ENCODE measurements around the gene MAFG. TPM values are rescaled to one million over a fixed set of nuclear protein-coding genes. Genes with fewer than 3 reads are reported as not detected.

Gene MAFG
- total and polyA plus RNA-seq, 9 of the 15 experiments (the other 6 are each of a cell fraction or from before 2014, with no cell fraction given): 1.1 to 58.1 (median 24.9) TPM

DNA sequence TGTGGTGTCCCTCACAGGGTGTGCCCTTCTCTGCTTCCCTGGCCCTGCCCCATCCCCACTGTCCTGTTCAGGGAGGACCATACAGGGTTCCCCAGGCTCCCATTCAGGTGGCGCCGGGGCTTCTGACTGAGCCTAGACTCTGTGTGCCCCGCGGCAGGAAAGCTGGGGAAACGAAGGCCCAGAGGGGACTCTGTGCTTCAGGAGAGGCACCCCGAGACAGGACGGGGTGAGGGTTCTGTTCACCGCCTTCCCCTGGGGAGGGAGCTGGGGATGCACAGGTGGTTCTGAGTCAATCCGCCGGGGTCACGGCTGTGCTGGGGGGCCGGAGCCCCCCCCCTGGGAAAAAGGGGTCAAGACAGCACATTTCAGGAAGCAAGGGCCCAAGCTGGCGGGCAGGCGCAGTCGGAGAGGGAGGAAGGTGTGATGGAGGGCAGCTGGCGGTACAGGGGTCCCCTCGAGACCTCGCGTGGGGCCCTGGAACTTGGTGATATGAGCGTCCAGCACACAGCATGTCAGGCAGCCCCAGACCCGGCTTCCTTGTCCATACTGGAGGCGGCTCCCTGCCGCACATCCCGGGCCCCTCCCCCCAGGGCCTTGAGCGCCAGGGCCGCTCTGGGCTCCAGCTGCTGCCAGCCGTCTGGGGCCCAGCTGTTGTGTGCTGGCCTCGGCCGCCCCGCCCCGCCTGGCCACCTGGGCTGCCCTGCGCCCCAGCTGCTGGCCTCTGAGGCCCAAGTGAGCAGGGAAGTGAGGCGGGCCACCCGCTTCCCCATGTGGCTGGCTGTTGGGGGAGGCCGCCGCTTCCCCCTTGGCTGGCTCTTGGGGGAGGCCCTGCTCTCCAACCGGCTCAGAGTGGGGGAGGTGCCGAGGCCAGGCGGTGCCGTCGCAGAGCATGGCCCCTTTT lies 39.1 kb upstream of the MAFG start (continued):
- no peak for TF ChIP-seq RAD51 (IDR thresholded peaks at IDR 0.05; ENCODE audit: borderline replicate concordance, low read depth)
- TF ChIP-seq JUN (IDR thresholded peaks at IDR 0.05; ENCODE audit: borderline replicate concordance, low read depth, low read length): no peak
- TF ChIP-seq JUN (CRISPR knock-in tag; IDR thresholded peaks at IDR 0.05; ENCODE audit: borderline replicate concordance): no peak
- peak; percentile 39; the same call in 1 of the 2 replicates for TF ChIP-seq CBFA2T2 (conservative IDR thresholded peaks at IDR 0.05)
- TF ChIP-seq ZNF668 (CRISPR knock-in tag; IDR thresholded peaks at IDR 0.05): no peak
- TF ChIP-seq, protein P1, sequence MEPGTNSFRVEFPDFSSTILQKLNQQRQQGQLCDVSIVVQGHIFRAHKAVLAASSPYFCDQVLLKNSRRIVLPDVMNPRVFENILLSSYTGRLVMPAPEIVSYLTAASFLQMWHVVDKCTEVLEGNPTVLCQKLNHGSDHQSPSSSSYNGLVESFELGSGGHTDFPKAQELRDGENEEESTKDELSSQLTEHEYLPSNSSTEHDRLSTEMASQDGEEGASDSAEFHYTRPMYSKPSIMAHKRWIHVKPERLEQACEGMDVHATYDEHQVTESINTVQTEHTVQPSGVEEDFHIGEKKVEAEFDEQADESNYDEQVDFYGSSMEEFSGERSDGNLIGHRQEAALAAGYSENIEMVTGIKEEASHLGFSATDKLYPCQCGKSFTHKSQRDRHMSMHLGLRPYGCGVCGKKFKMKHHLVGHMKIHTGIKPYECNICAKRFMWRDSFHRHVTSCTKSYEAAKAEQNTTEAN (CRISPR knock-in tag; IDR thresholded peaks at IDR 0.05): no peak
- TF ChIP-seq ZBTB7A (IDR thresholded peaks at IDR 0.05; ENCODE audit: borderline replicate concordance, control insufficient read depth, low read depth, low read length): peak; percentile 29; the same call in 1 of the 2 replicates
- TF ChIP-seq TARDBP (IDR thresholded peaks at IDR 0.05): no peak
- no peak for TF ChIP-seq TAF15 (IDR thresholded peaks at IDR 0.05; ENCODE audit: low read depth, low read length)
- TF ChIP-seq HNRNPK (IDR thresholded peaks at IDR 0.05; ENCODE audit: low read depth, low read length, poor library complexity, severe bottlenecking): peak; percentile 38
- TF ChIP-seq, protein P2, sequence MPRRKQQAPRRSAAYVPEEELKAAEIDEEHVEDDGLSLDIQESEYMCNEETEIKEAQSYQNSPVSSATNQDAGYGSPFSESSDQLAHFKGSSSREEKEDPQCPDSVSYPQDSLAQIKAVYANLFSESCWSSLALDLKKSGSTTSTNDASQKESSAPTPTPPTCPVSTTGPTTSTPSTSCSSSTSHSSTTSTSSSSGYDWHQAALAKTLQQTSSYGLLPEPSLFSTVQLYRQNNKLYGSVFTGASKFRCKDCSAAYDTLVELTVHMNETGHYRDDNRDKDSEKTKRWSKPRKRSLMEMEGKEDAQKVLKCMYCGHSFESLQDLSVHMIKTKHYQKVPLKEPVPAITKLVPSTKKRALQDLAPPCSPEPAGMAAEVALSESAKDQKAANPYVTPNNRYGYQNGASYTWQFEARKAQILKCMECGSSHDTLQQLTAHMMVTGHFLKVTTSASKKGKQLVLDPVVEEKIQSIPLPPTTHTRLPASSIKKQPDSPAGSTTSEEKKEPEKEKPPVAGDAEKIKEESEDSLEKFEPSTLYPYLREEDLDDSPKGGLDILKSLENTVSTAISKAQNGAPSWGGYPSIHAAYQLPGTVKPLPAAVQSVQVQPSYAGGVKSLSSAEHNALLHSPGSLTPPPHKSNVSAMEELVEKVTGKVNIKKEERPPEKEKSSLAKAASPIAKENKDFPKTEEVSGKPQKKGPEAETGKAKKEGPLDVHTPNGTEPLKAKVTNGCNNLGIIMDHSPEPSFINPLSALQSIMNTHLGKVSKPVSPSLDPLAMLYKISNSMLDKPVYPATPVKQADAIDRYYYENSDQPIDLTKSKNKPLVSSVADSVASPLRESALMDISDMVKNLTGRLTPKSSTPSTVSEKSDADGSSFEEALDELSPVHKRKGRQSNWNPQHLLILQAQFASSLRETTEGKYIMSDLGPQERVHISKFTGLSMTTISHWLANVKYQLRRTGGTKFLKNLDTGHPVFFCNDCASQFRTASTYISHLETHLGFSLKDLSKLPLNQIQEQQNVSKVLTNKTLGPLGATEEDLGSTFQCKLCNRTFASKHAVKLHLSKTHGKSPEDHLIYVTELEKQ (CRISPR knock-in tag; IDR thresholded peaks at IDR 0.05): no peak
- TF ChIP-seq FIP1L1 (IDR thresholded peaks at IDR 0.05; ENCODE audit: low read depth, low read length, poor library complexity, severe bottlenecking): peak; percentile 41
- TF ChIP-seq, protein P3, sequence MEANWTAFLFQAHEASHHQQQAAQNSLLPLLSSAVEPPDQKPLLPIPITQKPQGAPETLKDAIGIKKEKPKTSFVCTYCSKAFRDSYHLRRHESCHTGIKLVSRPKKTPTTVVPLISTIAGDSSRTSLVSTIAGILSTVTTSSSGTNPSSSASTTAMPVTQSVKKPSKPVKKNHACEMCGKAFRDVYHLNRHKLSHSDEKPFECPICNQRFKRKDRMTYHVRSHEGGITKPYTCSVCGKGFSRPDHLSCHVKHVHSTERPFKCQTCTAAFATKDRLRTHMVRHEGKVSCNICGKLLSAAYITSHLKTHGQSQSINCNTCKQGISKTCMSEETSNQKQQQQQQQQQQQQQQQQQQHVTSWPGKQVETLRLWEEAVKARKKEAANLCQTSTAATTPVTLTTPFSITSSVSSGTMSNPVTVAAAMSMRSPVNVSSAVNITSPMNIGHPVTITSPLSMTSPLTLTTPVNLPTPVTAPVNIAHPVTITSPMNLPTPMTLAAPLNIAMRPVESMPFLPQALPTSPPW (CRISPR knock-in tag; IDR thresholded peaks at IDR 0.05): 0 out of 2 replicates have a peak, but pooled peaks have one; percentile 25
- TF ChIP-seq, protein P4, sequence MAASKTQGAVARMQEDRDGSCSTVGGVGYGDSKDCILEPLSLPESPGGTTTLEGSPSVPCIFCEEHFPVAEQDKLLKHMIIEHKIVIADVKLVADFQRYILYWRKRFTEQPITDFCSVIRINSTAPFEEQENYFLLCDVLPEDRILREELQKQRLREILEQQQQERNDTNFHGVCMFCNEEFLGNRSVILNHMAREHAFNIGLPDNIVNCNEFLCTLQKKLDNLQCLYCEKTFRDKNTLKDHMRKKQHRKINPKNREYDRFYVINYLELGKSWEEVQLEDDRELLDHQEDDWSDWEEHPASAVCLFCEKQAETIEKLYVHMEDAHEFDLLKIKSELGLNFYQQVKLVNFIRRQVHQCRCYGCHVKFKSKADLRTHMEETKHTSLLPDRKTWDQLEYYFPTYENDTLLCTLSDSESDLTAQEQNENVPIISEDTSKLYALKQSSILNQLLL (CRISPR knock-in tag; IDR thresholded peaks at IDR 0.05; ENCODE audit: borderline replicate concordance): no peak
